ENCODE data around the gene OPTC. TPM values are rescaled to one million over a fixed set of nuclear protein-coding genes. Genes with fewer than 3 reads are reported as not detected.

Gene OPTC
- total RNA-seq, 4 donors from 2014 or later = not detected

- Histone ChIP-seq H3K4me3 (peak overlapping the region; percentile 48), H3K27ac (peak overlapping the region; percentile 78), H3K27me3 (no peaks in the 10 kb centered on the region), H3K4me1 (peaks cover 33% of the 10 kb centered on the region), H3K9me3 (no peaks in the 10 kb centered on the region), H3K36me3 (no peaks in the 10 kb centered on the region)
- TF ChIP-seq POLR2A (IDR thresholded peaks at IDR 0.05) (no peak), EP300 (IDR thresholded peaks at IDR 0.05) (no peak), POLR2AphosphoS5 (IDR thresholded peaks at IDR 0.05) (no peak), CTCF (IDR thresholded peaks at IDR 0.05) (no peak)
- DNase-seq (ENCODE audit: low spot score in 2 of 2) = peak in 1 of 2 donors; percentile 43
- 41% methylated on average over 9 of the region's 9 CpGs for WGBS
Measured at GRCh38 chr1:203476216-203476814, 17.6 kb upstream of the OPTC start.

GRCh38 chr1:203477748-203478147, 16.2 kb upstream of the OPTC start:
- H3K27me3 ChIP-seq = no peaks in the 10 kb centered on the region
- peaks cover 39% of the 10 kb centered on the region for H3K4me1 ChIP-seq
- no peak for TF ChIP-seq POLR2AphosphoS5 (IDR thresholded peaks at IDR 0.05)
- no peak for TF ChIP-seq EP300 (IDR thresholded peaks at IDR 0.05)
- no peak for TF ChIP-seq POLR2A (IDR thresholded peaks at IDR 0.05)
- TF ChIP-seq CTCF (IDR thresholded peaks at IDR 0.05) = no peak
- H3K9me3 ChIP-seq = no peaks in the 10 kb centered on the region
- no peaks in the 10 kb centered on the region for H3K36me3 ChIP-seq
- peak overlapping the region; percentile 48 for H3K4me3 ChIP-seq
- peak overlapping the region; percentile 78 for H3K27ac ChIP-seq
- no peak for DNase-seq (ENCODE audit: low spot score in 2 of 2)
- 80% methylated on average over 3 of the region's 3 CpGs for WGBS

- TF ChIP-seq POLR2A (IDR thresholded peaks at IDR 0.05) (no peak), POLR2AphosphoS5 (IDR thresholded peaks at IDR 0.05) (no peak), EP300 (IDR thresholded peaks at IDR 0.05) (no peak), CTCF (IDR thresholded peaks at IDR 0.05) (no peak)
- Histone ChIP-seq H3K36me3 (no peaks in the 10 kb centered on the region), H3K4me3 (peak overlapping the region; percentile 48), H3K27me3 (no peaks in the 10 kb centered on the region), H3K27ac (peak overlapping the region; percentile 78), H3K4me1 (peaks cover 39% of the 10 kb centered on the region), H3K9me3 (no peaks in the 10 kb centered on the region)
- WGBS = 78% methylated on average over 3 of the region's 3 CpGs
- DNase-seq (ENCODE audit: low spot score in 2 of 2) = no peak
Measured at GRCh38 chr1:203478231-203478630, 15.7 kb upstream of the OPTC start.

GRCh38 chr1:203478986-203479385, 15.0 kb upstream of the OPTC start:
- Histone ChIP-seq H3K36me3 (no peaks in the 10 kb centered on the region), H3K4me1 (peaks cover 39% of the 10 kb centered on the region), H3K4me3 (peak overlapping the region; percentile 48), H3K27me3 (no peaks in the 10 kb centered on the region), H3K9me3 (no peaks in the 10 kb centered on the region), H3K27ac (peak overlapping the region; percentile 78)
- WGBS = 72% methylated on average over 5 of the region's 5 CpGs
- DNase-seq (ENCODE audit: low spot score in 2 of 2) = no peak
- TF ChIP-seq POLR2A (IDR thresholded peaks at IDR 0.05) = no peak
- no peak for TF ChIP-seq EP300 (IDR thresholded peaks at IDR 0.05)
- no peak for TF ChIP-seq POLR2AphosphoS5 (IDR thresholded peaks at IDR 0.05)
- no peak for TF ChIP-seq CTCF (IDR thresholded peaks at IDR 0.05)

DNA sequence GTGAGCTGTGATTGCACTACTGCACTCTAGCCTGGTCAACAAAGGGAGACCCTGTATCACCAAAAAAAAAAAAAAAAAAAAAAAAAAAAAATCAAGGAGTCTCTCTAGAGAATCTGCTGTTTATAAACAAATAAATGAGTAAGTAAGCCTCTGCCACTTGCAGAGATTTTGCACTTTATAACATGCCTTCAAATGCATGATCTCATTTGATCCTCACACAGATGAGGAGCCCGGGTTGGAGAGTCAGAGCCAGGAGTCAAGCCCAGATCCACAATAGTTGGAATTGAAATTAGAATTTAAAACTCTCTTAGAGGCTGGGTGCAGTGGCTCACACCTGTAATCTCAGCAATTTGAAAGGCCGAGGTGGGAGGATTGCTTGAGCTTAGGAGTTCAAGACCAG, 14.3 kb upstream of the OPTC start:
- Histone ChIP-seq H3K27me3 (no peaks in the 10 kb centered on the region), H3K36me3 (no peaks in the 10 kb centered on the region), H3K27ac (peak overlapping the region; percentile 15), H3K4me1 (peaks cover 39% of the 10 kb centered on the region), H3K9me3 (no peaks in the 10 kb centered on the region), H3K4me3 (peak overlapping the region; percentile 48)
- TF ChIP-seq EP300 (IDR thresholded peaks at IDR 0.05) = no peak
- WGBS = 44% methylated on average over 2 of the region's 2 CpGs
- DNase-seq (ENCODE audit: low spot score in 2 of 2) = no peak

DNA sequence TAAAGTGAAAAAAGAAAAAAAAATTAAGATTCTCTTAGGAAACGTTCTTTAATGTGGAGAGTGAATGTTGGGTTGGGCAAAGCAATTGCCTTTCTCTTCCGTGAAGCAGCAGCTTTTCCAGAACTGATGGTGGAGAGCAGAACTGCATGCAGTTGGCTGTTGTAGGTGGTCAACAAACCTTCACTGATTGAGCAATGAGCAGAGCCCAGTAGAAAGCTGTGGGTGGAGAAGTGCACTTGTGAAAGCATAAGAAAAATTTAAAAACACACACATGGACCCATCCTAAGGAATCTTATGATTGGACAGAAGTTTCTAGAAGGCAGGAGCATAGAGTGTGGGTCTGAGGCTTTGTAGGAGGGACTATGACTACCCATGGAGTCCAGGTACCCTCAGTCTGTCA, 13.9 kb upstream of the OPTC start:
- 48% methylated on average over 2 of the region's 2 CpGs for WGBS
- Histone ChIP-seq H3K27me3 (no peaks in the 10 kb centered on the region), H3K4me3 (peak overlapping the region; percentile 48), H3K4me1 (peaks cover 36% of the 10 kb centered on the region), H3K27ac (peak overlapping the region; percentile 59), H3K9me3 (no peaks in the 10 kb centered on the region), H3K36me3 (no peaks in the 10 kb centered on the region)
- no peak for DNase-seq (ENCODE audit: low spot score in 2 of 2)
- TF ChIP-seq POLR2AphosphoS5 (IDR thresholded peaks at IDR 0.05) (peak in 2 of 3 donors; percentile 15 to 32), CTCF (IDR thresholded peaks at IDR 0.05) (peak; percentile 17 to 20), POLR2A (IDR thresholded peaks at IDR 0.05) (no peak), EP300 (IDR thresholded peaks at IDR 0.05) (no peak)

All from suprapubic skin (tissue), 4 donors.